H1 (cell line): Measurements from ENCODE around the gene CCDC12. TPM values are rescaled to one million over a fixed set of nuclear protein-coding genes. Genes with fewer than 3 reads are reported as not detected.

Experiments used
- CREB1 ChIP-seq: IDR thresholded peaks from 2 replicates; pipeline ENCODE4 v1.6.1; 2012; ENCODE audit warnings: inconsistent platforms
- SUZ12 ChIP-seq: fragments of 200-600 bp; sonication (generic); IDR thresholded peaks from 2 replicates; pipeline ENCODE4 v1.6.1; 2012; ENCODE audit warnings: mild to moderate bottlenecking, inconsistent platforms, low read length, moderate library complexity, mixed read lengths
- TAF7 ChIP-seq: optimal IDR thresholded peaks from 2 replicates; pipeline ENCODE3; 2011; ENCODE audit warnings: low read depth, mild to moderate bottlenecking, inconsistent platforms, low read length, moderate library complexity, borderline replicate concordance
- polyA plus RNA-seq, 7 experiments: library from polyadenylated mRNA; depleted of rRNA in 3 of 7; stranded (reverse) in 5 of 7; unstranded in 2 of 7; fragments of >200 nt in 5 of 7; fragments of 200-250 nt in 2 of 7; gene quantifications; 1 replicate in 5 of 7; 2 replicates in 1 of 7; 4 replicates in 1 of 7; pipeline versions ENCODE4 v1.2.1 to v1.2.3, GENCODE V29; 2011 to 2013; ENCODE audit warnings: missing spikeins in 2 of 7, mixed read lengths in 2 of 7
- total RNA-seq: library from RNA; stranded (reverse); fragmentation: NEBNext Ultra II Directional; extraction: Animal tissue kit (Norgen Biotek cat#: 25700); gene quantifications from 2 replicates; pipeline ENCODE4 v1.2.1, GENCODE V29; 2021
- TF ChIP-seq, protein P1 (sequence below): fragments of 300-600 bp; sonication (generic); IDR thresholded peaks from 2 replicates; pipeline ENCODE4 v1.7.1; 2012; ENCODE audit warnings: low read length, moderate library complexity, mild to moderate bottlenecking, inconsistent platforms; ENCODE audit not compliant: insufficient replicate concordance

The CCDC12 gene
- total and polyA plus RNA-seq, 2 of the 8 experiments (the other 6 are each of a cell fraction or from before 2014, with no cell fraction given) = 29.5 to 41.3 TPM

DNA sequence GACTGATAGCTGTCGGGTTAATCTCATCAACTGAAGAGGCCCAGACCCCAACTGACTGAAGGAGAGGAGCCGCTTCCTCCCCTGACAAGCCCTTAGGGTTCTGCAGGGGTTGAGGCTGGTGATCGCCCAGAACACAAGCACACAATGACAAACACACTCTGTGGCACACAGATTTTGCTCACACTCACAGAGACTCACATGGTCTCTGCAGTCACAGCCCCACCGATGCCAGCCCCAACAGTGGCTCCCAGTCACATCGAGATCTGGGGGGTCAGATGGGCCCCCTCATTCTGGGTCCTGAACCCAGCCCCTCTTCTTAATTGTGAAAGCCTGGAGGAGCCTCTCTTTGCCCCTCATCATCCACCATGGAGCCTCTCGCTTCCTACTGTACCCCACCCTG is 82.3 kb downstream of the CCDC12 start (continued):
- TF ChIP-seq, protein P1, sequence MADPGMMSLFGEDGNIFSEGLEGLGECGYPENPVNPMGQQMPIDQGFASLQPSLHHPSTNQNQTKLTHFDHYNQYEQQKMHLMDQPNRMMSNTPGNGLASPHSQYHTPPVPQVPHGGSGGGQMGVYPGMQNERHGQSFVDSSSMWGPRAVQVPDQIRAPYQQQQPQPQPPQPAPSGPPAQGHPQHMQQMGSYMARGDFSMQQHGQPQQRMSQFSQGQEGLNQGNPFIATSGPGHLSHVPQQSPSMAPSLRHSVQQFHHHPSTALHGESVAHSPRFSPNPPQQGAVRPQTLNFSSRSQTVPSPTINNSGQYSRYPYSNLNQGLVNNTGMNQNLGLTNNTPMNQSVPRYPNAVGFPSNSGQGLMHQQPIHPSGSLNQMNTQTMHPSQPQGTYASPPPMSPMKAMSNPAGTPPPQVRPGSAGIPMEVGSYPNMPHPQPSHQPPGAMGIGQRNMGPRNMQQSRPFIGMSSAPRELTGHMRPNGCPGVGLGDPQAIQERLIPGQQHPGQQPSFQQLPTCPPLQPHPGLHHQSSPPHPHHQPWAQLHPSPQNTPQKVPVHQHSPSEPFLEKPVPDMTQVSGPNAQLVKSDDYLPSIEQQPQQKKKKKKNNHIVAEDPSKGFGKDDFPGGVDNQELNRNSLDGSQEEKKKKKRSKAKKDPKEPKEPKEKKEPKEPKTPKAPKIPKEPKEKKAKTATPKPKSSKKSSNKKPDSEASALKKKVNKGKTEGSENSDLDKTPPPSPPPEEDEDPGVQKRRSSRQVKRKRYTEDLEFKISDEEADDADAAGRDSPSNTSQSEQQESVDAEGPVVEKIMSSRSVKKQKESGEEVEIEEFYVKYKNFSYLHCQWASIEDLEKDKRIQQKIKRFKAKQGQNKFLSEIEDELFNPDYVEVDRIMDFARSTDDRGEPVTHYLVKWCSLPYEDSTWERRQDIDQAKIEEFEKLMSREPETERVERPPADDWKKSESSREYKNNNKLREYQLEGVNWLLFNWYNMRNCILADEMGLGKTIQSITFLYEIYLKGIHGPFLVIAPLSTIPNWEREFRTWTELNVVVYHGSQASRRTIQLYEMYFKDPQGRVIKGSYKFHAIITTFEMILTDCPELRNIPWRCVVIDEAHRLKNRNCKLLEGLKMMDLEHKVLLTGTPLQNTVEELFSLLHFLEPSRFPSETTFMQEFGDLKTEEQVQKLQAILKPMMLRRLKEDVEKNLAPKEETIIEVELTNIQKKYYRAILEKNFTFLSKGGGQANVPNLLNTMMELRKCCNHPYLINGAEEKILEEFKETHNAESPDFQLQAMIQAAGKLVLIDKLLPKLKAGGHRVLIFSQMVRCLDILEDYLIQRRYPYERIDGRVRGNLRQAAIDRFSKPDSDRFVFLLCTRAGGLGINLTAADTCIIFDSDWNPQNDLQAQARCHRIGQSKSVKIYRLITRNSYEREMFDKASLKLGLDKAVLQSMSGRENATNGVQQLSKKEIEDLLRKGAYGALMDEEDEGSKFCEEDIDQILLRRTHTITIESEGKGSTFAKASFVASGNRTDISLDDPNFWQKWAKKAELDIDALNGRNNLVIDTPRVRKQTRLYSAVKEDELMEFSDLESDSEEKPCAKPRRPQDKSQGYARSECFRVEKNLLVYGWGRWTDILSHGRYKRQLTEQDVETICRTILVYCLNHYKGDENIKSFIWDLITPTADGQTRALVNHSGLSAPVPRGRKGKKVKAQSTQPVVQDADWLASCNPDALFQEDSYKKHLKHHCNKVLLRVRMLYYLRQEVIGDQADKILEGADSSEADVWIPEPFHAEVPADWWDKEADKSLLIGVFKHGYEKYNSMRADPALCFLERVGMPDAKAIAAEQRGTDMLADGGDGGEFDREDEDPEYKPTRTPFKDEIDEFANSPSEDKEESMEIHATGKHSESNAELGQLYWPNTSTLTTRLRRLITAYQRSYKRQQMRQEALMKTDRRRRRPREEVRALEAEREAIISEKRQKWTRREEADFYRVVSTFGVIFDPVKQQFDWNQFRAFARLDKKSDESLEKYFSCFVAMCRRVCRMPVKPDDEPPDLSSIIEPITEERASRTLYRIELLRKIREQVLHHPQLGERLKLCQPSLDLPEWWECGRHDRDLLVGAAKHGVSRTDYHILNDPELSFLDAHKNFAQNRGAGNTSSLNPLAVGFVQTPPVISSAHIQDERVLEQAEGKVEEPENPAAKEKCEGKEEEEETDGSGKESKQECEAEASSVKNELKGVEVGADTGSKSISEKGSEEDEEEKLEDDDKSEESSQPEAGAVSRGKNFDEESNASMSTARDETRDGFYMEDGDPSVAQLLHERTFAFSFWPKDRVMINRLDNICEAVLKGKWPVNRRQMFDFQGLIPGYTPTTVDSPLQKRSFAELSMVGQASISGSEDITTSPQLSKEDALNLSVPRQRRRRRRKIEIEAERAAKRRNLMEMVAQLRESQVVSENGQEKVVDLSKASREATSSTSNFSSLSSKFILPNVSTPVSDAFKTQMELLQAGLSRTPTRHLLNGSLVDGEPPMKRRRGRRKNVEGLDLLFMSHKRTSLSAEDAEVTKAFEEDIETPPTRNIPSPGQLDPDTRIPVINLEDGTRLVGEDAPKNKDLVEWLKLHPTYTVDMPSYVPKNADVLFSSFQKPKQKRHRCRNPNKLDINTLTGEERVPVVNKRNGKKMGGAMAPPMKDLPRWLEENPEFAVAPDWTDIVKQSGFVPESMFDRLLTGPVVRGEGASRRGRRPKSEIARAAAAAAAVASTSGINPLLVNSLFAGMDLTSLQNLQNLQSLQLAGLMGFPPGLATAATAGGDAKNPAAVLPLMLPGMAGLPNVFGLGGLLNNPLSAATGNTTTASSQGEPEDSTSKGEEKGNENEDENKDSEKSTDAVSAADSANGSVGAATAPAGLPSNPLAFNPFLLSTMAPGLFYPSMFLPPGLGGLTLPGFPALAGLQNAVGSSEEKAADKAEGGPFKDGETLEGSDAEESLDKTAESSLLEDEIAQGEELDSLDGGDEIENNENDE = no peak
- no peak for TF ChIP-seq CREB1
- no peak for TF ChIP-seq TAF7
- no peak for TF ChIP-seq SUZ12
